DND-41 (cell line): Measurements from ENCODE around the gene RELN.

Experiments used
- ATAC-seq: fragments of 200-7000 bp; cut with Tn5 transposase; 3 replicates; pipeline ENCODE4 v1.9.1; 2021; ENCODE audit warnings: low read depth; ENCODE audit not compliant: insufficient read depth
- DNase-seq: peaks from one replicate; pipeline ENCODE4 v3.0.0-alpha.2; 2020
- H2AFZ ChIP-seq: 2 replicates; pipeline ENCODE4 v1.6.0; 2012; ENCODE audit warnings: low read depth, low read length
- H3K27ac ChIP-seq: 2 replicates; pipeline ENCODE4 v1.5.1; 2012; ENCODE audit warnings: low read length, inconsistent platforms
- H3K27me3 ChIP-seq: fragments of 200-600 bp; sonication (generic); 2 replicates; pipeline ENCODE4 v1.6.0; 2012; ENCODE audit warnings: low read length, mild to moderate bottlenecking, inconsistent platforms; ENCODE audit not compliant: insufficient read depth, poor library complexity
- H3K36me3 ChIP-seq: 2 replicates; pipeline ENCODE4 v1.5.1; 2012; ENCODE audit warnings: low read length, inconsistent platforms; ENCODE audit not compliant: insufficient read depth
- H3K4me1 ChIP-seq: 2 replicates; pipeline ENCODE4 v1.5.1; 2012; ENCODE audit warnings: mild to moderate bottlenecking, low read length; ENCODE audit not compliant: insufficient read depth
- H3K4me2 ChIP-seq: 2 replicates; pipeline ENCODE4 v1.6.0; 2012; ENCODE audit warnings: mild to moderate bottlenecking, moderate library complexity, low read length, inconsistent platforms; ENCODE audit not compliant: insufficient read depth
- H3K4me3 ChIP-seq, 2 experiments: fragments of 200-600 bp in 1 of 2; shearing (Covaris generic) in 1 of 2; 2 replicates each; pipeline ENCODE4 v1.5.1; 2012 to 2016; ENCODE audit warnings: inconsistent platforms in 2 of 2, low read length in 2 of 2, mild to moderate bottlenecking in 2 of 2, low read depth in 1 of 2, moderate library complexity in 1 of 2
- H3K79me2 ChIP-seq: 2 replicates; pipeline ENCODE4 v1.6.0; 2012; ENCODE audit warnings: low read length, inconsistent platforms; ENCODE audit not compliant: insufficient read depth
- H3K9ac ChIP-seq: 2 replicates; pipeline ENCODE4 v1.6.0; 2012; ENCODE audit warnings: low read depth, mild to moderate bottlenecking, inconsistent platforms, low read length, moderate library complexity
- H3K9me3 ChIP-seq: 2 replicates; pipeline ENCODE4 v1.5.1; 2012; ENCODE audit warnings: low read length, moderate library complexity, mild to moderate bottlenecking, inconsistent platforms; ENCODE audit not compliant: insufficient read depth, severe bottlenecking
- H4K20me1 ChIP-seq: 2 replicates; pipeline ENCODE4 v1.6.0; 2012; ENCODE audit warnings: low read length; ENCODE audit not compliant: insufficient read depth
- CTCF ChIP-seq: IDR thresholded peaks from 2 replicates; pipeline ENCODE4 v1.5.1; 2012; ENCODE audit warnings: borderline replicate concordance, low read length, moderate library complexity, mild to moderate bottlenecking; ENCODE audit not compliant: poor library complexity, severe bottlenecking; ENCODE audit errors: extremely low read depth
- EZH2 ChIP-seq: IDR thresholded peaks from 3 replicates; pipeline ENCODE4 v1.6.1; 2012; ENCODE audit warnings: borderline replicate concordance, low read depth, mild to moderate bottlenecking, moderate library complexity, low read length, inconsistent platforms; ENCODE audit not compliant: severe bottlenecking

The RELN gene

GRCh38 chr7:103731169-103731568, 258.3 kb downstream of the RELN start:
- H3K79me2 ChIP-seq: no peaks in the 10 kb centered on the region
- H3K4me1 ChIP-seq: no peaks in the 10 kb centered on the region
- no peak overlapping the region for H2AFZ ChIP-seq
- H4K20me1 ChIP-seq: no peaks in the 10 kb centered on the region
- ATAC-seq: no peak
- no peaks in the 10 kb centered on the region for H3K27me3 ChIP-seq
- H3K4me3 ChIP-seq: no peak overlapping the region
- no peak overlapping the region for H3K9ac ChIP-seq
- no peak for DNase-seq
- TF ChIP-seq EZH2: no peak
- no peak for TF ChIP-seq CTCF
- no peaks in the 10 kb centered on the region for H3K36me3 ChIP-seq
- no peaks in the 10 kb centered on the region for H3K9me3 ChIP-seq
- H3K27ac ChIP-seq: no peak overlapping the region
- H3K4me2 ChIP-seq: no peak overlapping the region

DNA sequence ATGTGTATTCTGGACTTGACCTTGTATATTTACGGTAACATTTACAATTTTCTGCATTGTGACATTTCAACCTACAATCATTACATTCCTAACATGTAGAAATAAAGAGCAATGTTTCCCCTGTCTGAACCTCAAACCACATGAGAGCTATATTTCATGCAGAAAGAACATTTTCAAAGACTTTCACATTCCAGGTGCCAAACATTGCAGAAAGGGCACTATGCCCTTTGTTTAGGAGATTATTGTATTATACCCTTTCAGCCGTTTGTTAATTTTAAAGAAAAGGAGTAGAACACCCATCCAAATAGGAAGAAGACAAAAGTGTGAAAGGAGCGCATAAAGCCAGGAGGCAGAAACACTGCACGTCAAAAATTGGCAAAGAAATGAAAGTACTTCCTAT, 260.4 kb downstream of the RELN start:
- H3K4me3 ChIP-seq: no peak overlapping the region
- no peak for DNase-seq
- TF ChIP-seq CTCF: no peak
- TF ChIP-seq EZH2: no peak

DNA sequence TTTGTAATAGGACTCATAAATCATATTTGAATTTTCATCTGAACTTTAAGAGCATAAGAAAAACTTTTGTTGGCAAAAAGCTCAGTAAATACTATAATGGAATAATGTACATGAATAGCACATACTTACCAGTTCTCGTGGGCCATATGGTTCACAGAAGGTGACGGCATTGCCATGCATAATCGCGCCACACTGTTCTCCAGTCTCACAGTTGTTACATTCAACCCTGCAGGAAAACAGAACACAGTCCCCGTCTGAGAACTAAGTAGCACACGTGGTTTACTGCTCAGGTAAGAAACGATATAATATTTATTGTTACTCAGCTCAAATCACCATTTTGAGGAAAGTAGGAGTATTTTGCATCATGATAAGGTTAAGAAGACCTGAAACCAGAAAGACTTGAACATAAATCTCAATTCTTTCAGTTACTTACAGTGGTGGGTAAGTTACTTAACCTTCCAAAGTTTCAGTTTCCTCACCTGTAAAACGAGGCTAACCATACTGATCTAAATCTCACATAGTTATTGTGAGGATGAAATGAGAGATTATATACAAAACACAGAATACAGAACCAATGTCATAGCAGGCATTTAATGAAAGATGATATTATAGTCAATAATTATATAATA, 261.4 kb downstream of the RELN start:
- no peaks in the 10 kb centered on the region for H4K20me1 ChIP-seq

More for the DNA sequence above, 260.4 kb downstream of the RELN start:
- Histone ChIP-seq H3K9me3 (no peaks in the 10 kb centered on the region), H3K27ac (no peak overlapping the region), H3K9ac (no peak overlapping the region), H3K4me1 (no peaks in the 10 kb centered on the region), H2AFZ (no peak overlapping the region), H3K27me3 (no peaks in the 10 kb centered on the region), H3K79me2 (no peaks in the 10 kb centered on the region), H3K36me3 (no peaks in the 10 kb centered on the region), H4K20me1 (no peaks in the 10 kb centered on the region), H3K4me2 (no peak overlapping the region)
- ATAC-seq: no peak

More for the DNA sequence above, 261.4 kb downstream of the RELN start:
- Histone ChIP-seq H3K27ac (no peak overlapping the region), H3K79me2 (no peaks in the 10 kb centered on the region), H3K4me1 (no peaks in the 10 kb centered on the region), H3K4me3 (no peak overlapping the region), H3K36me3 (no peaks in the 10 kb centered on the region), H2AFZ (no peak overlapping the region), H3K4me2 (no peak overlapping the region), H3K9ac (no peak overlapping the region), H3K27me3 (no peaks in the 10 kb centered on the region), H3K9me3 (no peaks in the 10 kb centered on the region)
- TF ChIP-seq CTCF: no peak
- TF ChIP-seq EZH2: no peak
- no peak for DNase-seq
- no peak for ATAC-seq
